ENCODE results near the gene REC8. TPM values are rescaled to one million over a fixed set of nuclear protein-coding genes. Genes with fewer than 3 reads are reported as not detected.

The REC8 gene
- total RNA-seq, 1 experiment from 2014 or later, result 8.4 TPM

- no peak for TF ChIP-seq EZH2 (IDR thresholded peaks at IDR 0.05; ENCODE audit: borderline replicate concordance, low read depth, low read length, poor library complexity, severe bottlenecking)
- TF ChIP-seq CTCF (conservative IDR thresholded peaks at IDR 0.05; ENCODE audit: low read depth, low read length), result no peak
- Histone ChIP-seq H3K9me3 (ENCODE audit: low read depth, low read length, poor library complexity, severe bottlenecking) (no peaks in the 10 kb centered on the region), H3K27ac (ENCODE audit: low read depth, low read length, poor library complexity, severe bottlenecking) (peak overlapping the region; percentile 87), H3K27me3 (replicated peaks; ENCODE audit: insufficient read depth, low read depth, low read length, poor library complexity) (no peaks in the 10 kb centered on the region), H3K4me1 (ENCODE audit: insufficient read depth, low read length, poor library complexity, severe bottlenecking) (peaks cover 12% of the 10 kb centered on the region), H3K4me3 (ENCODE audit: low read depth, low read length, poor library complexity, severe bottlenecking) (peak overlapping the region; percentile 90), H3K36me3 (ENCODE audit: insufficient read depth, low read length, poor library complexity, severe bottlenecking) (peaks cover 30% of the 10 kb centered on the region)
- intact Hi-C loops (cut with micrococcal nuclease; ENCODE audit: unreplicated experiment), result loop anchor here (5.0 kb wide), 1 partner anchor 41 kb away; the partner anchor contains the start of gene IPO4
- POLR2A ChIA-PET (ENCODE audit: low non-redundant PET), result interaction anchor here (0.6 to 1.0 kb wide), 2 partner anchors 10 to 31 kb away, joined by 3 read pairs; partner anchors contain the start of genes DCAF11, NRL and PSME1
- TSS peak; percentile 51 for BruUV-seq (replicated peaks)
- CTCF ChIA-PET, result interaction anchor here (1.0 kb wide), 1 partner anchor 38 kb away, joined by 3 read pairs; no protein-coding TSS in a partner anchor
- peak; percentile 33 for DNase-seq (ENCODE audit: low spot score)
Observed at GRCh38 chr14:24145690-24146452, 26.0 kb upstream of the REC8 start.

- Histone ChIP-seq H3K27ac (ENCODE audit: low read depth, low read length, poor library complexity, severe bottlenecking) (peak within 1 kb of the TSS; percentile 87), H3K4me1 (ENCODE audit: insufficient read depth, low read length, poor library complexity, severe bottlenecking) (peaks cover 12% of the 10 kb centered on the region), H3K4me3 (ENCODE audit: low read depth, low read length, poor library complexity, severe bottlenecking) (peak within 1 kb of the TSS; percentile 90), H3K36me3 (ENCODE audit: insufficient read depth, low read length, poor library complexity, severe bottlenecking) (peaks cover 36% of the 10 kb centered on the region), H3K9me3 (ENCODE audit: low read depth, low read length, poor library complexity, severe bottlenecking) (no peaks in the 10 kb centered on the region), H3K27me3 (replicated peaks; ENCODE audit: insufficient read depth, low read depth, low read length, poor library complexity) (no peaks in the 10 kb centered on the region)
- ChIA-PET POLR2A (ENCODE audit: low non-redundant PET) (interaction anchor here (0.5 to 1.0 kb wide), 3 partner anchors 9 to 32 kb away, joined by 3 to 6 read pairs (median 3); partner anchors contain the start of genes DCAF11, NRL and PSME1), CTCF (interaction anchor here (1.0 kb wide), 1 partner anchor 38 kb away, joined by 3 read pairs; no protein-coding TSS in a partner anchor)
- intact Hi-C loops (cut with micrococcal nuclease; ENCODE audit: unreplicated experiment), result loop anchor here (5.0 kb wide), 1 partner anchor 41 kb away; the partner anchor contains the start of gene IPO4
- TF ChIP-seq EZH2 (IDR thresholded peaks at IDR 0.05; ENCODE audit: borderline replicate concordance, low read depth, low read length, poor library complexity, severe bottlenecking) (no peak), CTCF (conservative IDR thresholded peaks at IDR 0.05; ENCODE audit: low read depth, low read length) (no peak)
- no TSS peak for BruUV-seq (replicated peaks)
- DNase-seq (ENCODE audit: low spot score), result peak; percentile 98
Observed at GRCh38 chr14:24146453-24146977, 25.4 kb upstream of the REC8 start, which contains the start of gene PSME2. TSS of gene PSME2 (minus strand) at chr14:24146610. CDS start at chr14:24146581, 29 bp downstream.

DNA sequence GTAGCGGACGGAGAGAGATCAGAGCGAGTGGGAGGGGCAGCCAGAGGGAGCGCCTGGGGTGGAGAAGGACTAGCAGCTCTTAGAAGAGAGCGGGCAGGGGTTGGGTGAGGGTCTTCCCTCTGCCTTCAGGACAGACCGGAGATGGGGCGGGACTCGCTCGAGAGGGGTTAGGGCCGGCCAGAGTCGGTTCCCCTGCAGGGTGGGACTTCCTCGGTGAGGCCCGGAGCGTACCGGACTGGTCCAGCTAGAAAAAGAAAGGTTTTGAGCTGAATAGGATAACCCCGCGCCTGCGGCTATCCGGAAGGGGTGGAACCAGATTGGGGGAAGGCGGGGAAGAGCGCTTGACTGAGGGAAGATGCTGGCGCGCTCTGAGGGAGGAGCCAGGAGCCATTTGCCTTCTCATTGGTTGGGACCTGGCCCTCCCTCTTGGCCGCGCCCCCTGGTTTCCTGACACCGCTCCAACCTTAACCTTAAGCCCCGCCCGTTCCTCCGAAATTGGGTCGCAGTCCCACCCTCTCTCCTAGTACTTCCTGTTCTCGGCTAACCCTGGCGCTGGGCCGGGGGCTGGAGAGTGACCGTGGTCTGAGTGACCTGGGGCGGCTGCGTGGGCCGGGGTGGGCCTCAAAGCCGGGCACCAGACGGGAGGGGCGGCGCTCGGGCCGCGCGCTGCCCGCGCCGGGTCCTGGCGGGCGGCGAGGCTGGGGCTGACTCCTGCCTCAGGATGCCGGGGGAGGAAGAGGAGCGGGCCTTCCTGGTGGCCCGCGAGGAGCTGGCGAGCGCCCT lies 24.7 kb upstream of the REC8 start, which contains the start of gene RNF31:
RNF31 (plus strand) TSS at position 521 of the 783 bp plus-strand sequence; CDS start at position 722, 201 bp downstream.
- no TSS peak for BruUV-seq (replicated peaks)
- DNase-seq (ENCODE audit: low spot score), result peak; percentile 99
- Histone ChIP-seq H3K27ac (ENCODE audit: low read depth, low read length, poor library complexity, severe bottlenecking) (peak within 1 kb of the TSS; percentile 87), H3K27me3 (replicated peaks; ENCODE audit: insufficient read depth, low read depth, low read length, poor library complexity) (no peaks in the 10 kb centered on the region), H3K4me3 (ENCODE audit: low read depth, low read length, poor library complexity, severe bottlenecking) (peak within 1 kb of the TSS; percentile 90), H3K9me3 (ENCODE audit: low read depth, low read length, poor library complexity, severe bottlenecking) (no peaks in the 10 kb centered on the region), H3K4me1 (ENCODE audit: insufficient read depth, low read length, poor library complexity, severe bottlenecking) (peaks cover 12% of the 10 kb centered on the region), H3K36me3 (ENCODE audit: insufficient read depth, low read length, poor library complexity, severe bottlenecking) (peaks cover 42% of the 10 kb centered on the region)
- no peak for TF ChIP-seq EZH2 (IDR thresholded peaks at IDR 0.05; ENCODE audit: borderline replicate concordance, low read depth, low read length, poor library complexity, severe bottlenecking)
- no peak for TF ChIP-seq CTCF (conservative IDR thresholded peaks at IDR 0.05; ENCODE audit: low read depth, low read length)
- intact Hi-C loops (cut with micrococcal nuclease; ENCODE audit: unreplicated experiment), result loop anchor here (1.0 to 5.0 kb wide), 2 partner anchors 14 to 40 kb away; partner anchors contain the start of genes IPO4 and IRF9
- ChIA-PET CTCF (interaction anchor here (1.0 kb wide), 1 partner anchor 39 kb away, joined by 3 read pairs; no protein-coding TSS in a partner anchor), POLR2A (ENCODE audit: low non-redundant PET) (interaction anchor here (0.5 to 1.0 kb wide), 5 partner anchors 8 to 224 kb away, joined by 3 to 6 read pairs (median 4); partner anchors contain the start of genes DCAF11 and NRL)
